Erythroblast (primary cell): ENCODE data around the gene INPP4B.

Experiments used
- DNase-seq, 2 experiments: peaks; one replicate each; lab custom pipeline; 2025; lab: John Stamatoyannopoulos, UW
- GATA1 ChIP-seq: IDR thresholded peaks from 2 replicates; pipeline ENCODE4 v1.6.1; 2011; ENCODE audit warnings: low read depth, mild to moderate bottlenecking, control low read depth, low read length, moderate library complexity
- POLR2A ChIP-seq: IDR thresholded peaks from 2 replicates; pipeline ENCODE4 v1.6.1; 2011; ENCODE audit warnings: mild to moderate bottlenecking, low read length

The INPP4B gene

DNA sequence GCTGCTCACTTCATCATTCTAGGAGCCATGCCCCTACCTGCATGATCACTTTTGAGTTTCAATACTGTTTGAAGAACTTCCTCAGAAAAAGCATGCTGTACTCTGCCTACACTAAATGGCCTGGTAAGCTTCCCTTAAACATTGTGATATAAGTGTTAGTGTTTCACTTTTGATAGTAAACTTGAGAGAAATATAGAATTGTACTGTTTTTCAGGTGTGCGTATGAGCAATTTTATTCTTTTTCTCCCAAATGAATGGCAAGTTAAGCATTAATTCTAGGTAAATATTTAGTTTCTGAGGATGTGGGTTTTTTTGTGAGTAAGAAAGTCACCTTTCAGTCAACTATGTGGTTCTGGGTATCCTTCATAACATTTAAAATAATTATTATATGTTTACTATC is 725.2 kb downstream of the INPP4B start:
- TF ChIP-seq POLR2A (no peak), GATA1 (no peak)
- no peak for DNase-seq

DNA sequence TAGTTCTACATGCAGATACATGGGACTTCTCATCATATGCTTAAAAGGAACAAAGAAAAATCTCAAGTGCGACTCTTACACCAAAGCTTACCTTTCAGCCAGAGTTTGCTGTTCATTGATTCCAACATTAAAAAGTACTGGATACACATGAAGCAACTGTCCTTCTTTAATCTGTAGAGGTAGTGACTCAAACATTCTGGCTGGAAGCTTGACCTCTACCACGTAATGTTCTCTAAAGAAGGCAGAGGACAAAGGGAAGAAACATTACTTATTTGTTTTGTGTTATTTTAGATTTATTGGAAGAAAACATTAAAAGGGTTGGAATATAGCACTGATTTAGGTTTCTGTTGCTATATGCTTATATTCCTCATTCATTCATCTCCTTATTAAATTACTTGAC is 733.6 kb downstream of the INPP4B start:
- no peak for DNase-seq
- TF ChIP-seq POLR2A: no peak
- TF ChIP-seq GATA1: no peak

DNA sequence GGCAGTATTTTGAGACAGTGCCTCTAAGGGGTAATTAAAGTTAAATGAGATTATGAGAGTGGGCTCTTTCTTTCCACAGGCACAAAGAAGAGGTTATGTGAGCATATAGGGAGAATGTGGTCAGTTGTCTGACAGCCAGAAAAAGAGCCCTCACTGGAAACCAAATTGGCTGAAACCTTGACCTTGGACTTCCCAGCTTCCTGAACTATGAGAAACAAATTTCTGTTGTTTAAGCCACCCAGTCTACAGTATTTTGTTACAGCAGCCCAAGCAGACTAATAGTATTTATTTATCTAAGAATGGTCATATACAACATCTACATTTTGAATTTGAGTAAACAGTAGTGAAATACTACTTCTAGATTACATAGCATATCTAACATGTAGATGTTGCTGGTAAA is 736.0 kb downstream of the INPP4B start:
- TF ChIP-seq POLR2A: no peak
- TF ChIP-seq GATA1: no peak
- no peak for DNase-seq

DNA sequence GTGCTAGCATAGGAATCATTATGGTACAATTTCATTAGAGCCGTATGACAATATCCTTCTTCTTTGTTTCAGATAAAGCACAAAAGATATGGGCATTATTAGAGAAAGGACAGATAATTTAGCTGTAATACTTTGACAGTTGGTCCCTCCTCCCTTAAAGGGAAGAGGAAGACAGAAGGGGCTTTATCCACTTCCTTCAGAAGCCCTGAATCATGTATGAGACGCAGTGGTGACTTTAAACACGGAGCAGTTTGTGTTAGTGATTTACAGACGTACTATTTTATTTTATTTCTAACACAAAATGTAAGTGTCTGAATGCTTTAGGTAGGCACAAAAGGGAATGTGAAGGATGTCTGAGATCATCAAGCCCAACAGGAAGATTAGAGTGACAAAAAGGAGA is 742.1 kb downstream of the INPP4B start:
- TF ChIP-seq GATA1 (no peak), POLR2A (no peak)
- no peak for DNase-seq

DNA sequence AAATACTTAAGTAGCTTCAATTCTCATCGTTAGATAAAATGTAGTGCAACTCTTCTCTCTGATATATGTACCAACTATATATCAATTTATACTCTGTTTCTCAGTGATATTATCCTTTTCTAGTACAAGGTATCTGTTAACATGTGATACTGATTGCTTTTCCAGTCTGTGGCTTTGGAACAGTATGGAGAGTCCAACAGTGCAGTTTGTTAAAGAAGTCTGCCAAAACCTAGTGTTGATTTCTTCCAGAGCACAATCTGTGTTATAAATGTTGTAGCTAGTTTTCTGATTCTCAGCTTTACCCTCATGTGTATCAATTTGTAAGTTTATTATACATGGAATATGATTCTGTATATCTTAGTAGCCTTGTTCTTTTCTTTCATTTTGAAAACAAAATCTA is 744.7 kb downstream of the INPP4B start:
- TF ChIP-seq POLR2A: no peak
- TF ChIP-seq GATA1: no peak
- DNase-seq: no peak

DNA sequence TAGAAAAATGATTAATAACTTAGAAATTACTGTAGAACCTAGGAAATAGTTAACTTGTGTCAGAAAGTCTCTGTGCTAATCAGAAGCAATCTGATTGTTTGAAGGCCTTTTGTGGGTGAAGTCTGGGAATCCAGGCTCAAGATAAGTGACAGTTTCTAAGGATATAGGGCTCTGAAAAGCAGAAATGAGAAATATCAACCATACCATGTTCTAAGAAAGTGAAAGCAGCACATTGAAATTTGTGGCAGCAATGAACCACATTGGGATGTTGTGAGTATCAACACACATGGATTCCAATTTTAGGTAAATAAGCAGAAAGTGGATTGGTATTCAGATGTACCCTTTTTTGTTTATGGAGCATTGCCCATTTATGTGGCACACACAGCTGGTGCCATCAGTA is 745.2 kb downstream of the INPP4B start:
- no peak for DNase-seq
- no peak for TF ChIP-seq POLR2A
- TF ChIP-seq GATA1: no peak

DNA sequence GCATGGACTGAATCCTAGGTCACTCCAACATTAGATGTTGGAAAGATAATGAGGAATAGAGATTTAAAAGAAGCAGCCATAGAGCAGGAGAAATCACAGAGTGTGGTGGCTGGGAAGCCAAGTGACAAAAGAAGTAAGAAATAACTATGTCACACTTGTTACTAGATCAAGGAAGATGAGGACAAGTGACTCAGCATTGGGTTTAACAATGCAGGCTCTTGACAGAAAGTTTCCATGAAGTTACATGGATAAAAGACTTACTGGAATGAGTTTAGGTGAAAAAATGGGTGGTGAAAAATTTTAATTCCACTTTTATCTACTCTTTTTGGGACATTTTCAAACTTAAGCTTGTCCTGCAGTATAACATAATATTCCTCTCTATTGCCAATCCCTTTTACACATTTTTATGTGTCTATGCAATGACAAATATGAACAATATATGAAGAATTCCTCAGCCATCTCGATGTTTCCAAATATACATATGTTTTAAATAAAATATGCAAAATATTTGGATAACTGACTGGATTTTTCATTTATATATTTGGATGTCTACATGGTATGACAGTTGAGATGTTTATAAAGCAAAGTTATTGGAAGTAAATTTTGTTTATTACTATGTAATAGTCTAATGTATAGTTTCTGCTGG is 747.1 kb downstream of the INPP4B start:
- TF ChIP-seq GATA1: no peak
- TF ChIP-seq POLR2A: no peak
- DNase-seq: no peak

DNA sequence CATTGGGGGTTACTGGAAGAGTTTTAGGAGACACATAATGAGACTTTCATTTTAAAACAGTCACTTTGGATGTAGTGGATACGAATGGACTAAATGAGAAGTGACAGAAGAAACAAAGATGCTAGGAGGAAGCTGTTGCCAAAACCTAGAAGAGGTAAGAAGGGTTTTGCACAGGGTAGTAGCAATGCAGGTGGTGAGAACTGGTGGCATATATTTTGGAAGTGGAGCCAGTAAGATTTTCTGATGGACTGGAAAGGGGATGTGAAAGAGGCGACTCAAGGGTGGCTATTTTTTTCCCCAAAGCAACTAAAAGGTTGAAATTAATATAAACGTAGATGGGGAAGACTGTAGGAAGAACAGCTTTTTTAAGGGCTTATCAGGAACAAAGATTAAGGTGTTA is 747.7 kb downstream of the INPP4B start:
- TF ChIP-seq POLR2A (no peak), GATA1 (no peak)
- DNase-seq: no peak

DNA sequence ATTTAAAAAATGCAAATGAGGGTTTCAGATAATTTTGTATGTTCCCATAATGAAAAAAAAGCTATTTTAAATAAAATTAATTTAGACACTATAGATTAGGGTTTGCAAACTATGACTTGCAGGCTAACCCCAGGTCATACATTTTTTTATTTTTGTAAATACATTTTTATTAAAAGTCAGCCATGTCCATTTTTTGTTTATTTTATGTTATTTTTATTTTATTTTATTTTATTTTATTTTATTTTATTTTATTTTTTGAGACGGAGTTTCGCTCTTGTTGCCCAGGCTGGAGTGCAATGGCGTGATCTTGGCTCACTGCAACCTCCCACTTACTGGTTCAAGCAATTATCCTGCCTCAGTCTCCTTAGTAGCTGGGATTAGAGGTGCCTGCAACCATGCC is 749.1 kb downstream of the INPP4B start:
- TF ChIP-seq POLR2A: no peak
- TF ChIP-seq GATA1: no peak
- DNase-seq: no peak

DNA sequence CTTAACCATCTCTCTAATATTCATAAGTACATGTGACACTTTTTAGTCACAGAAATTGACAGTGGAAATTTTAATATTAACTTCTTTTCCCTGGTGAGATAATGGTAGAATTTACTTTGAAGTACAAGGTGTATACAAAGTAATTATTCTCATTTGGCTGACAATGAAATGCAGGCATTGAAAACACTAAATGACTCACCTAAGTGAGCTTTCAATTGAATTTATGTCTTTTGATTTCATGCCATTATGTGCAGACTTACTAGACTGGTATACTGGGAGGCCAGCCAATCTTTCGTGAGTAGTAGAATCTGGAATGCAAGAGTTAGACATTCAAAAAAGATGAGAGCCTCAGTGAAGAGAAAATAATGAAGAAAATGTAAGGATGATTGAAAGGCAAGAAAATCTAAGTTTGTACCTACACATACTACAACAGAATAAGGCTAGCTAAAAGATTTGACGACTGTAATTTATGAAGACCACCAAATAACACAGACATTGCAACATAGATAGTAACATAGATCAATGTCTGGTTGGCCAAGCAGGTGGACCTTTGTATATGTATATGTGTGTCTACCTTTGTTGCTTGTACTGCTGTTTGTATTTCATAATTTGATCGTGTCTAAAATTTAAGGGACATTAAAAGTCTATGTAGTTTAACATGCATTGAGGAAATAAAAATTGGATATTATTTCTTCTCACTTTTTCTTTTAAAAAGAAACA is 750.1 kb downstream of the INPP4B start:
- no peak for TF ChIP-seq POLR2A
- no peak for TF ChIP-seq GATA1
- no peak for DNase-seq

DNA sequence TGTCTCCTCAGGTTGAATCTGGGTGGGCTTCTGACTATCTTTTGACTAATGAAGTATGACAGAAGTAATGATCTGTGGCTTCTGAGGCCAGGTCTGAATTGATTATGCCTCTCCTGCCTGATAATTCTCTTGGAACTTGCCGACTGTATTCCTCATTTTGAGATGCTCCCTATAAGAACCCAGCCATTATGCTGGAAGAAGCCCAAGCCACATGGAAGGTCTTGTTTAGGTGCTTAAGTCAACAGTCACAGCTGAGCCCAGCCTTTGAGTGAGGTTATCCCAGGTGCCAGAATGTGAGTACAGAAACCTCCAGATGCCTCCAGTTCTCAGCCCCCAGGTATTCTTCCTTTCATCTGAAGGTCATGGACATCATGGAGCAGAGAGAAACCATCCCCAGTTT is 753.2 kb downstream of the INPP4B start:
- no peak for DNase-seq
- TF ChIP-seq POLR2A: no peak
- TF ChIP-seq GATA1: no peak

DNA sequence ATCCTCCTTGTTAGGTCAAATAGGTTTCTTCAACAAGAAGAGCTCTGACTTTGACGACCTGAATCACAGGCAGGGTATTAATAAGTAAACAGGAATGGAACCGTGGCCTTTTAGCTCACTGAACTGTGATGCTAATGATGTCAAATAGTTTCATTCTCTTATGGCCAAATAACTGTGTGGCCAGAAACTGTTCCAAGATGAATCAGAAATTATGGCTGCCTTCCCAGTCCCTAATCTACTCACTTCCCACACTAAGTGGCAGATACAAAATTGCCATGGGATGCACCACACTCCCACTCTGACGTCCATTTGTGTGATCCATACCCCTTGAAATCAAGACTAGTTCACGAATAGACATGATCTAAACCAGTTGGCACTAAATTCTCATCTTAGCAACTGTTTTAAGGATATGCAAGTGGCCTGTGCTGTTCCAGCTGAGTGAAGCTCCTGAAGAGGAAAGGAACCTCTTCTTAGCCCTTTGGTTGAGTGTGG is 754.4 kb downstream of the INPP4B start:
- TF ChIP-seq GATA1 (no peak), POLR2A (no peak)
- no peak for DNase-seq

DNA sequence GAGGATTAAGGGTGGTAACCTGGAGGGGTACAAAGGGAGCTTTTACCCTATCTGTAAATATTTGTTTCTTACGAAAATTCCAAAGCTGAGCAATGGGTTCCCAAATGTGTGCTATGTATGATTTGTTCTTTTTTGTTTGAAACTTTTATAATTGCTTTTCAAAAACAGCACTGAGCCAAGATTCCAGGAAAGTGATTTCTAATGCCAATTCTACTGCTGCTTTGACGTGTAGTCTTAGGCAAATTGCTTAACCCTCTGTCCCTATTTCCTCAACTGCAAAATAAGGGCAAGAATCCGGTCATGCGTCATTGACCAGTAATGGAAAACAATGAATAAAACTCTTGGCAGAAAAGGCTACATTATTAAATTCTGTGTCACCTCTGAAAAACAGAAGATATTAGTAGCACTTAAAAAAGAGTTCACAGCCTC is 755.0 kb downstream of the INPP4B start:
- TF ChIP-seq GATA1 (no peak), POLR2A (no peak)

DNA sequence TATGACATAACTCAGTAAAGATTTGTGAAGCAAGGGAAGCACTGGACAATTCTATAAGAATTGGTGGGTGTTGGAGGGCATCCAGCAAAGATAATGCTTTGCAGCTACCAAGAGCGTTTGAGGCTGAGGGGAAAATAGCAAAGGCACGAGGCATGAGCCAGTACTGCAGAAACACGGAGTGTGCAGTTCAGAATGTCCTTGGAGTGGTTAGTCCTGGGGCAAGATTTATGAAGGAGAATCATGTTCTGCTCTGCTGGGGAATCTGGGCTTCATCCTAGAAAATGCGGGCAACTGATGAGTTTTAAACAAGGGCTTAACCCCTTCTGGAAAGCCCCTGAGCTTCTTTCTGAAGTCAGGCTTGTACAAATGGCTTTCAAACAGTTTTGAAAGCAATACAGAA is 757.2 kb downstream of the INPP4B start:
- DNase-seq: no peak
- TF ChIP-seq POLR2A (no peak), GATA1 (no peak)

More for the DNA sequence above, 755.0 kb downstream of the INPP4B start:
- no peak for DNase-seq
